Astrocyte of the spinal cord (primary cell): ENCODE measurements around the gene PDIK1L.

ENCODE experiments used
- DNase-seq: peaks from one replicate; pipeline ENCODE4 v3.0.0; 2011; ENCODE audit warnings: low read depth, low spot score
- H3K4me3 ChIP-seq: 2 replicates; pipeline ENCODE4 v1.5.1; 2011; ENCODE audit warnings: low read depth, mild to moderate bottlenecking, low read length, moderate library complexity
- CTCF ChIP-seq: IDR thresholded peaks from 2 replicates; pipeline ENCODE4 v1.5.1; 2012; ENCODE audit warnings: low read depth, mild to moderate bottlenecking, low read length, inconsistent platforms
- in situ Hi-C: cut with HindIII; loops from 2 replicates; pipeline ENCODE4 v1.10.0; 2017; ENCODE audit warnings: low sequenced_read_pairs

PDIK1L gene

GRCh38 chr1:26164861-26165842 lies 53.5 kb downstream of the PDIK1L start:
- in situ Hi-C loops: no loop called here
- no peak for TF ChIP-seq CTCF
- no peak overlapping the region for H3K4me3 ChIP-seq

GRCh38 chr1:26166719-26167281 lies 55.2 kb downstream of the PDIK1L start:
- in situ Hi-C loops: no loop called here
- no peak for TF ChIP-seq CTCF
- DNase-seq: no peak
- no peak overlapping the region for H3K4me3 ChIP-seq

More at GRCh38 chr1:26164861-26165842, 53.5 kb downstream of the PDIK1L start:
- DNase-seq: no peak

GRCh38 chr1:26168410-26169197 lies 57.0 kb downstream of the PDIK1L start, which contains the start of gene C1orf232:
C1orf232 (minus strand) TSS chr1:26168963; CDS start chr1:26168499, 464 bp downstream.
- no peak for TF ChIP-seq CTCF
- no peak for DNase-seq
- peak within 1 kb of the TSS; percentile 71 for H3K4me3 ChIP-seq
- in situ Hi-C loops: no loop called here

- no peak overlapping the region for H3K4me3 ChIP-seq
- in situ Hi-C loops: no loop called here
- DNase-seq: no peak
- no peak for TF ChIP-seq CTCF
These were observed 57.6 kb downstream of the PDIK1L start for GRCh38 chr1:26169198-26169554.

GRCh38 chr1:26169669-26170471 lies 58.2 kb downstream of the PDIK1L start, which contains the start of gene ZNF593:
ZNF593 (plus strand) TSS chr1:26169908; CDS start chr1:26169984, 76 bp downstream.
- in situ Hi-C loops: no loop called here
- H3K4me3 ChIP-seq: peak within 1 kb of the TSS; percentile 71
- peak; percentile 83 for DNase-seq
- TF ChIP-seq CTCF: peak; percentile 85
